Measurements from ENCODE around the gene FBLN5. TPM values are rescaled to one million over a fixed set of nuclear protein-coding genes. Genes with fewer than 3 reads are reported as not detected.

FBLN5 gene
- total RNA-seq (2022; extraction: Qiagen RNA extraction; ENCODE audit: low read depth), result 2.0 to 2.7 TPM (median 2.4 TPM) in 5 replicates

GRCh38 chr14:91947475-91948184 is at the start of gene FBLN5:
FBLN5 (minus strand) TSS chr14:91947694; CDS start chr14:91947229, 465 bp downstream.

GRCh38 chr14:91867316-91867988 is 80.0 kb downstream of the FBLN5 start, which contains the start of gene TC2N:
TC2N (minus strand) TSS chr14:91867536; CDS start chr14:91813769, 53,767 bp downstream.

Other genes with a start within 250 kb of the FBLN5 start
- gene CATSPERB, start 215.6 kb downstream of the FBLN5 start, total RNA-seq (2022; extraction: Qiagen RNA extraction; ENCODE audit: low read depth), result not detected in 5 replicates
- gene TC2N, start 80.2 kb downstream of the FBLN5 start, total RNA-seq (2022; extraction: Qiagen RNA extraction; ENCODE audit: low read depth), result 0.57 to 1.1 TPM (median 0.66 TPM) in 5 replicates
- 5.8 to 12.4 TPM (median 11.3 TPM) in 5 replicates for gene TRIP11, start 92.4 kb upstream of the FBLN5 start, total RNA-seq (2022; extraction: Qiagen RNA extraction; ENCODE audit: low read depth)
- gene ATXN3, start 158.9 kb upstream of the FBLN5 start, total RNA-seq (2022; extraction: Qiagen RNA extraction; ENCODE audit: low read depth), result 23.1 to 29.7 TPM (median 24.7 TPM) in 5 replicates
- gene NDUFB1, start 174.0 kb upstream of the FBLN5 start, total RNA-seq (2022; extraction: Qiagen RNA extraction; ENCODE audit: low read depth), result 302 to 416 TPM (median 335 TPM) in 5 replicates
- 36.7 to 54.2 TPM (median 43.1 TPM) in 5 replicates for gene CPSF2, start 174.3 kb upstream of the FBLN5 start, total RNA-seq (2022; extraction: Qiagen RNA extraction; ENCODE audit: low read depth)